ENCODE data around the gene MGAT4C.

The MGAT4C gene

GRCh38 chr12:86006727-86007126 is 249.5 kb downstream of the MGAT4C start:
- no peak overlapping the region for H3K27ac ChIP-seq
- TF ChIP-seq Cebpa-rat (IDR thresholded peaks at IDR 0.05) = no peak
- H3K9ac ChIP-seq = no peak overlapping the region

GRCh38 chr12:85998074-85998473 is 258.1 kb downstream of the MGAT4C start:
- peaks cover 29% of the 10 kb centered on the region for H3K9me3 ChIP-seq

More at GRCh38 chr12:86006727-86007126, 249.5 kb downstream of the MGAT4C start:
- H3K36me3 ChIP-seq = no peaks in the 10 kb centered on the region
- H3K4me1 ChIP-seq = no peaks in the 10 kb centered on the region
- H3K9me3 ChIP-seq = no peaks in the 10 kb centered on the region
- no peak overlapping the region for H3K4me2 ChIP-seq
- no peaks in the 10 kb centered on the region for H3K27me3 ChIP-seq
- no peaks in the 10 kb centered on the region for H4K20me1 ChIP-seq
- no peak overlapping the region for H3K4me3 ChIP-seq

GRCh38 chr12:85996280-85996679 is 259.9 kb downstream of the MGAT4C start:
- Histone ChIP-seq H3K9me3 (peaks cover 46% of the 10 kb centered on the region), H3K36me3 (no peaks in the 10 kb centered on the region), H4K20me1 (no peaks in the 10 kb centered on the region), H3K9ac (no peak overlapping the region), H3K27ac (no peak overlapping the region), H3K4me2 (no peak overlapping the region), H3K27me3 (no peaks in the 10 kb centered on the region), H3K4me3 (no peak overlapping the region), H3K4me1 (no peaks in the 10 kb centered on the region)
- TF ChIP-seq Cebpa-rat (IDR thresholded peaks at IDR 0.05) = no peak

More at GRCh38 chr12:85998074-85998473, 258.1 kb downstream of the MGAT4C start:
- no peak overlapping the region for H3K4me3 ChIP-seq
- no peaks in the 10 kb centered on the region for H4K20me1 ChIP-seq
- H3K9ac ChIP-seq = no peak overlapping the region
- no peak overlapping the region for H3K27ac ChIP-seq
- no peak for TF ChIP-seq Cebpa-rat (IDR thresholded peaks at IDR 0.05)
- no peaks in the 10 kb centered on the region for H3K36me3 ChIP-seq
- no peak overlapping the region for H3K4me2 ChIP-seq
- H3K27me3 ChIP-seq = no peaks in the 10 kb centered on the region
- no peaks in the 10 kb centered on the region for H3K4me1 ChIP-seq

GRCh38 chr12:85993746-85994145 is 262.4 kb downstream of the MGAT4C start:
- no peaks in the 10 kb centered on the region for H4K20me1 ChIP-seq
- peaks cover 46% of the 10 kb centered on the region for H3K9me3 ChIP-seq
- TF ChIP-seq Cebpa-rat (IDR thresholded peaks at IDR 0.05) = no peak

GRCh38 chr12:85985996-85986395 is 270.2 kb downstream of the MGAT4C start:
- Histone ChIP-seq H3K9ac (no peak overlapping the region), H4K20me1 (no peaks in the 10 kb centered on the region), H3K4me1 (no peaks in the 10 kb centered on the region), H3K9me3 (peaks cover 2% of the 10 kb centered on the region; the same call in 1 of the 2 replicates), H3K4me3 (no peak overlapping the region), H3K27me3 (no peaks in the 10 kb centered on the region), H3K4me2 (no peak overlapping the region), H3K36me3 (no peaks in the 10 kb centered on the region), H3K27ac (no peak overlapping the region)
- TF ChIP-seq Cebpa-rat (IDR thresholded peaks at IDR 0.05) = no peak

More at GRCh38 chr12:85993746-85994145, 262.4 kb downstream of the MGAT4C start:
- no peak overlapping the region for H3K9ac ChIP-seq
- no peaks in the 10 kb centered on the region for H3K27me3 ChIP-seq
- H3K4me2 ChIP-seq = no peak overlapping the region
- H3K27ac ChIP-seq = no peak overlapping the region
- H3K4me1 ChIP-seq = no peaks in the 10 kb centered on the region
- no peak overlapping the region for H3K4me3 ChIP-seq
- H3K36me3 ChIP-seq = no peaks in the 10 kb centered on the region

GRCh38 chr12:85983601-85984000 is 272.6 kb downstream of the MGAT4C start:
- H3K27me3 ChIP-seq = no peaks in the 10 kb centered on the region
- H3K9ac ChIP-seq = no peak overlapping the region
- H3K4me3 ChIP-seq = no peak overlapping the region
- no peak for TF ChIP-seq Cebpa-rat (IDR thresholded peaks at IDR 0.05)
- H3K9me3 ChIP-seq = no peaks in the 10 kb centered on the region
- no peaks in the 10 kb centered on the region for H3K4me1 ChIP-seq
- no peaks in the 10 kb centered on the region for H3K36me3 ChIP-seq
- no peaks in the 10 kb centered on the region for H4K20me1 ChIP-seq
- no peak overlapping the region for H3K4me2 ChIP-seq
- no peak overlapping the region for H3K27ac ChIP-seq

GRCh38 chr12:85979641-85980040 is 276.6 kb downstream of the MGAT4C start:
- H3K9me3 ChIP-seq = no peaks in the 10 kb centered on the region
- no peak for TF ChIP-seq Cebpa-rat (IDR thresholded peaks at IDR 0.05)
- no peak overlapping the region for H3K4me2 ChIP-seq
- no peaks in the 10 kb centered on the region for H3K36me3 ChIP-seq
- H3K27ac ChIP-seq = no peak overlapping the region
- no peaks in the 10 kb centered on the region for H3K4me1 ChIP-seq
- no peaks in the 10 kb centered on the region for H3K27me3 ChIP-seq
- H4K20me1 ChIP-seq = no peaks in the 10 kb centered on the region
- no peak overlapping the region for H3K4me3 ChIP-seq
- H3K9ac ChIP-seq = no peak overlapping the region

- no peak overlapping the region for H3K4me3 ChIP-seq
- H4K20me1 ChIP-seq = no peaks in the 10 kb centered on the region
- no peak overlapping the region for H3K9ac ChIP-seq
- no peak for TF ChIP-seq Cebpa-rat (IDR thresholded peaks at IDR 0.05)
- no peaks in the 10 kb centered on the region for H3K9me3 ChIP-seq
- H3K27ac ChIP-seq = no peak overlapping the region
- no peaks in the 10 kb centered on the region for H3K36me3 ChIP-seq
- no peaks in the 10 kb centered on the region for H3K4me1 ChIP-seq
- no peak overlapping the region for H3K4me2 ChIP-seq
- H3K27me3 ChIP-seq = no peaks in the 10 kb centered on the region
These were observed 280.5 kb downstream of the MGAT4C start for GRCh38 chr12:85975716-85976115.

- TF ChIP-seq Cebpa-rat (IDR thresholded peaks at IDR 0.05) = no peak
- no peaks in the 10 kb centered on the region for H3K4me1 ChIP-seq
- no peak overlapping the region for H3K27ac ChIP-seq
- no peak overlapping the region for H3K4me2 ChIP-seq
- H3K4me3 ChIP-seq = no peak overlapping the region
- no peaks in the 10 kb centered on the region for H3K27me3 ChIP-seq
- H3K36me3 ChIP-seq = no peaks in the 10 kb centered on the region
- H3K9ac ChIP-seq = no peak overlapping the region
- no peaks in the 10 kb centered on the region for H3K9me3 ChIP-seq
- no peaks in the 10 kb centered on the region for H4K20me1 ChIP-seq
These were observed 284.4 kb downstream of the MGAT4C start for GRCh38 chr12:85971800-85972199.

- Histone ChIP-seq H3K9ac (no peak overlapping the region), H3K4me2 (no peak overlapping the region), H3K9me3 (no peaks in the 10 kb centered on the region), H3K36me3 (no peaks in the 10 kb centered on the region), H4K20me1 (no peaks in the 10 kb centered on the region), H3K27ac (no peak overlapping the region), H3K4me3 (no peak overlapping the region), H3K27me3 (no peaks in the 10 kb centered on the region), H3K4me1 (no peaks in the 10 kb centered on the region)
- TF ChIP-seq Cebpa-rat (IDR thresholded peaks at IDR 0.05) = no peak
These were observed 287.6 kb downstream of the MGAT4C start for GRCh38 chr12:85968606-85969005.

- H3K36me3 ChIP-seq = no peaks in the 10 kb centered on the region
- TF ChIP-seq Cebpa-rat (IDR thresholded peaks at IDR 0.05) = no peak
- H3K4me3 ChIP-seq = no peak overlapping the region
- H3K4me1 ChIP-seq = no peaks in the 10 kb centered on the region
- H3K9me3 ChIP-seq = no peaks in the 10 kb centered on the region
- no peak overlapping the region for H3K9ac ChIP-seq
- no peaks in the 10 kb centered on the region for H4K20me1 ChIP-seq
- no peaks in the 10 kb centered on the region for H3K27me3 ChIP-seq
- H3K4me2 ChIP-seq = no peak overlapping the region
- no peak overlapping the region for H3K27ac ChIP-seq
These were observed 292.9 kb downstream of the MGAT4C start for GRCh38 chr12:85963326-85963725.
